Pulmonary artery endothelial cell (primary cell): ENCODE data around the gene HIVEP3. TPM values are rescaled to one million over a fixed set of nuclear protein-coding genes. Genes with fewer than 3 reads are reported as not detected.

Experiments
- DNase-seq: peaks from one replicate; pipeline ENCODE4 v3.0.0-alpha.2; 2011; ENCODE audit warnings: low read depth, low spot score
- total RNA-seq: library from RNA; depleted of rRNA; stranded (reverse); fragments of >200 nt; gene quantifications from 2 replicates; pipeline ENCODE4 v1.2.3, GENCODE V29; 2014

HIVEP3 gene
- total RNA-seq, 1 donor from 2014 or later, result 1.1 TPM

- no peak for DNase-seq
These were observed 24.5 kb downstream of the HIVEP3 start for GRCh38 chr1:41894101-41894807.

GRCh38 chr1:41892301-41892781, 26.4 kb downstream of the HIVEP3 start:
- no peak for DNase-seq

GRCh38 chr1:41891199-41891896, 27.4 kb downstream of the HIVEP3 start:
- no peak for DNase-seq

GRCh38 chr1:41890825-41891198, 27.9 kb downstream of the HIVEP3 start:
- no peak for DNase-seq

- DNase-seq, result no peak
These were observed 29.0 kb downstream of the HIVEP3 start for GRCh38 chr1:41889506-41890414.

- no peak for DNase-seq
These were observed 30.0 kb downstream of the HIVEP3 start for GRCh38 chr1:41888756-41889155.

- no peak for DNase-seq
These were observed 31.4 kb downstream of the HIVEP3 start for GRCh38 chr1:41887365-41887764.

- DNase-seq, result no peak
These were observed 34.2 kb downstream of the HIVEP3 start for GRCh38 chr1:41884256-41885230.

GRCh38 chr1:41883507-41883906, 35.2 kb downstream of the HIVEP3 start:
- no peak for DNase-seq

GRCh38 chr1:41882486-41882885, 36.2 kb downstream of the HIVEP3 start:
- DNase-seq, result no peak

- no peak for DNase-seq
These were observed 36.6 kb downstream of the HIVEP3 start for GRCh38 chr1:41882068-41882477.

- no peak for DNase-seq
These were observed 37.5 kb downstream of the HIVEP3 start for GRCh38 chr1:41880950-41881885.

- DNase-seq, result no peak
These were observed 38.5 kb downstream of the HIVEP3 start for GRCh38 chr1:41880261-41880660.

GRCh38 chr1:41879617-41880016, 39.1 kb downstream of the HIVEP3 start:
- DNase-seq, result no peak

GRCh38 chr1:41878911-41879310, 39.8 kb downstream of the HIVEP3 start:
- no peak for DNase-seq

- no peak for DNase-seq
These were observed 40.2 kb downstream of the HIVEP3 start for GRCh38 chr1:41878495-41878894.

GRCh38 chr1:41876576-41877445, 41.9 kb downstream of the HIVEP3 start:
- no peak for DNase-seq

GRCh38 chr1:41875487-41875886, 43.2 kb downstream of the HIVEP3 start:
- no peak for DNase-seq
